K562 (cell line): Measurements from ENCODE around the gene SAMD13. TPM values are rescaled to one million over a fixed set of nuclear protein-coding genes. Genes with fewer than 3 reads are reported as not detected.

ENCODE experiments used
- ATAC-seq: fragments of 200-7000 bp; cut with Tn5 transposase; 3 replicates; pipeline ENCODE4 v1.9.1; 2020; ENCODE audit warnings: moderate library complexity
- BruUV-seq: library from RNA; stranded (reverse); fragments of 400-500 nt; replicated peaks from 2 replicates; lab custom pipeline; 2021; lab: Mats Ljungman, UMichigan
- CTCF ChIA-PET: fragments of 300-600 bp; formaldehyde crosslinking; extraction: SDS; loops from one replicate; lab custom pipeline; 2021; ENCODE audit warnings: low intra/inter-chr PET ratio; lab: Yijun Ruan, JAX
- POLR2A ChIA-PET: fragments of 300-600, 350-650 bp; sonication (Branson Sonifier 250); formaldehyde crosslinking; extraction: SDS; loops from one replicate; lab custom pipeline; 2021; ENCODE audit warnings: antibody characterized with exemption, inconsistent platforms; lab: Yijun Ruan, JAX
- DNase-seq, 4 experiments: peaks; one replicate each; pipeline versions ENCODE4 v3.0.0 to v3.0.0-alpha.2; 2011 to 2018; ENCODE audit warnings: low spot score in 3 of 4, mixed read lengths in 3 of 4; ENCODE audit errors: extremely low read depth in 1 of 4
- FAIRE-seq: peaks from 2 replicates; lab custom pipeline; 2011; peaks lifted over from hg19 to GRCh38; lab: Jason Lieb, UNC
- H2AFZ ChIP-seq: 2 replicates; pipeline ENCODE4 v1.6.0; 2011; ENCODE audit warnings: low read depth, low read length, control low read depth, inconsistent platforms
- H3K27ac ChIP-seq: fragments of 200-600 bp; 3 replicates; pipeline ENCODE4 v1.8.0; 2011; ENCODE audit warnings: low read depth, mild to moderate bottlenecking, control low read depth, inconsistent platforms, low read length, moderate library complexity, mixed read lengths; ENCODE audit errors: extremely low read depth
- H3K27me3 ChIP-seq, 2 experiments: fragments of 300-600 bp in 1 of 2; 2 replicates in 1 of 2; 3 replicates in 1 of 2; pipeline versions ENCODE4 v1.6.0 to v1.8.0; 2011; ENCODE audit warnings: inconsistent platforms in 2 of 2, low read length in 2 of 2, mild to moderate bottlenecking in 1 of 2, mixed read lengths in 1 of 2, moderate library complexity in 1 of 2; ENCODE audit not compliant: control insufficient read depth in 2 of 2, insufficient read depth in 2 of 2
- H3K36me3 ChIP-seq: fragments of 300-600 bp; 3 replicates; pipeline ENCODE4 v1.8.0; 2011; ENCODE audit warnings: mild to moderate bottlenecking, low read length, inconsistent platforms; ENCODE audit not compliant: control insufficient read depth, insufficient read depth
- H3K4me1 ChIP-seq, 2 experiments: fragments of 200-600 bp in 1 of 2; replicated peaks in 1 of 2; 2 replicates in 1 of 2; 3 replicates in 1 of 2; pipeline versions ENCODE4 v1.5.1 to v1.8.0; 2011; ENCODE audit warnings: inconsistent platforms in 2 of 2, low read length in 2 of 2, mild to moderate bottlenecking in 1 of 2, mixed read lengths in 1 of 2, moderate library complexity in 1 of 2; ENCODE audit not compliant: control insufficient read depth in 2 of 2, insufficient read depth in 2 of 2
- H3K4me2 ChIP-seq: 2 replicates; pipeline ENCODE4 v1.6.1; 2011; ENCODE audit warnings: low read length, control low read depth, inconsistent platforms, mixed read lengths; ENCODE audit not compliant: insufficient read depth
- H3K4me3 ChIP-seq: fragments of 200-600 bp; sonication (generic), shearing (Covaris generic); 2 replicates; pipeline ENCODE4 v1.5.1; 2016; ENCODE audit warnings: control low read depth, inconsistent platforms
- H3K79me2 ChIP-seq: fragments of 200-600 bp; 3 replicates; pipeline ENCODE4 v1.8.0; 2011; ENCODE audit warnings: low read length, inconsistent platforms; ENCODE audit not compliant: control insufficient read depth, insufficient read depth
- H3K9ac ChIP-seq, 2 experiments: 2 replicates each; pipeline versions ENCODE4 v1.6.0 to v1.6.1; 2011; ENCODE audit warnings: low read depth in 2 of 2, low read length in 2 of 2, control low read depth in 1 of 2, inconsistent platforms in 1 of 2, mild to moderate bottlenecking in 1 of 2, mixed read lengths in 1 of 2; ENCODE audit not compliant: insufficient read depth in 1 of 2
- H3K9me1 ChIP-seq: one replicate; pipeline ENCODE4 v1.6.0; 2011; ENCODE audit warnings: inconsistent platforms, mild to moderate bottlenecking, low read length, moderate library complexity; ENCODE audit not compliant: control insufficient read depth, insufficient read depth
- H3K9me3 ChIP-seq: replicated peaks from 2 replicates; pipeline ENCODE4 v1.5.1; 2011; ENCODE audit warnings: low read depth, low read length, inconsistent platforms; ENCODE audit not compliant: control insufficient read depth, insufficient read depth
- H4K20me1 ChIP-seq: replicated peaks from 2 replicates; pipeline ENCODE4 v1.6.1; 2011; ENCODE audit warnings: low read length, inconsistent platforms, mixed read lengths; ENCODE audit not compliant: control insufficient read depth, insufficient read depth
- ASH1L ChIP-seq: fragments of 450-650 bp; IDR thresholded peaks from 2 replicates; pipeline ENCODE4 v1.6.1; 2018; ENCODE audit warnings: borderline replicate concordance, mild to moderate bottlenecking, low read depth; ENCODE audit not compliant: partially characterized antibody
- IFI16 ChIP-seq: fragments of 250-450 bp; sonication (Bioruptor Pico); IDR thresholded peaks from 2 replicates; pipeline ENCODE4 v2.1.2; 2022; ENCODE audit warnings: mild to moderate bottlenecking, inconsistent platforms
- MAFK ChIP-seq: IDR thresholded peaks from 2 replicates; pipeline ENCODE4 v1.6.1; 2011; ENCODE audit warnings: low read length, improper control_type of control experiment
- MECOM ChIP-seq: fragments of 250-450 bp; sonication (Bioruptor Pico); IDR thresholded peaks from 2 replicates; pipeline ENCODE4 v1.8.0; 2022; ENCODE audit warnings: inconsistent platforms
- PHF8 ChIP-seq: fragments of 200-600 bp; sonication (generic); IDR thresholded peaks from 2 replicates; pipeline ENCODE4 v1.6.1; 2012; ENCODE audit warnings: mixed run types, mild to moderate bottlenecking, inconsistent platforms, low read length, moderate library complexity, borderline replicate concordance
- TRIM28 ChIP-seq: fragments of 450-650 bp; IDR thresholded peaks from 2 replicates; pipeline ENCODE4 v1.6.1; 2017
- ZNF3 ChIP-seq: fragments of 250-450 bp; sonication (Bioruptor Pico); IDR thresholded peaks from 2 replicates; pipeline ENCODE4 v1.5.0; 2021; ENCODE audit warnings: mild to moderate bottlenecking, moderate library complexity
- ZNF324 ChIP-seq: fragments of 250-450 bp; sonication (Bioruptor Pico); IDR thresholded peaks from 2 replicates; pipeline ENCODE4 v1.4.0; 2020; ENCODE audit warnings: mild to moderate bottlenecking
- ZNF41 ChIP-seq: fragments of 250-450 bp; sonication (Bioruptor Pico); conservative IDR thresholded peaks from 2 replicates; pipeline ENCODE4 v1.4.0; 2020; ENCODE audit warnings: mild to moderate bottlenecking
- ZNF431 ChIP-seq: sonication (generic); formaldehyde crosslinking; IDR thresholded peaks from 2 replicates; pipeline ENCODE4 v1.8.0; 2022; ENCODE audit warnings: mild to moderate bottlenecking, missing genetic modification reagents
- ZNF507 ChIP-seq: conservative IDR thresholded peaks from 2 replicates; pipeline ENCODE4 v1.6.1; 2017; ENCODE audit warnings: missing genetic modification characterization, missing compliant biosample characterization
- WGBS: fragments of 100-300 bp; shearing (Covaris generic); methylation state at CpG from one replicate; pipeline ENCODE4 v1.1.6; 2016; ENCODE audit warnings: low coverage, mixed read lengths; ENCODE audit not compliant: insufficient coverage; ENCODE audit errors: missing lambda C conversion rate; 5-methylcytosine and 5-hydroxymethylcytosine counted together
- in situ Hi-C: fragments of 300-500 bp; cut with MboI; formaldehyde crosslinking; loops from 4 replicates; pipeline ENCODE4 v1.15.0; 2018; ENCODE audit warnings: inconsistent platforms, mixed read lengths
- intact Hi-C: fragments of 100-400 bp; cut with micrococcal nuclease; formaldehyde crosslinking; loops from 2 replicates; pipeline ENCODE4 v1.14.2; 2022
- polyA plus RNA-seq, 8 experiments: library from polyadenylated mRNA; depleted of rRNA in 4 of 8; stranded (reverse) in 5 of 8; unstranded in 3 of 8; fragments of >200 nt; fragmentation: Nextera tagmentation in 2 of 8; fragmentation: Illumina TruSeq in 1 of 8; extraction: Ambion mirVana in 2 of 8; extraction: Trizol in 1 of 8; gene quantifications; 2 replicates each; pipeline versions ENCODE4 v1.2.1 to v1.2.3, GENCODE V29; 2011 to 2014; ENCODE audit warnings: inconsistent platforms in 1 of 8, missing spikeins in 1 of 8
- total RNA-seq, 7 experiments: library from RNA; depleted of rRNA in 6 of 7; stranded (reverse); fragments of >200 nt in 6 of 7; fragmentation: Illumina TruSeq in 2 of 7; extraction: Trizol in 2 of 7; gene quantifications; 2 replicates each; pipeline versions ENCODE4 v1.2.1 to v1.2.3, GENCODE V29; 2011 to 2021; ENCODE audit warnings: low replicate concordance in 1 of 7
- TF ChIP-seq, protein P1 (sequence below): fragments of 450-650 bp; IDR thresholded peaks from 2 replicates; pipeline ENCODE4 v1.6.1; 2016; ENCODE audit warnings: antibody characterized with exemption
- TF ChIP-seq, protein P2 (sequence below): sonication (generic); formaldehyde crosslinking; IDR thresholded peaks from 2 replicates; pipeline ENCODE4 v1.8.0; 2022; ENCODE audit warnings: missing genetic modification reagents, mild to moderate bottlenecking, borderline replicate concordance

Gene SAMD13
- total and polyA plus RNA-seq, 9 of the 15 experiments (the other 6 are each of a cell fraction or from before 2014, with no cell fraction given), result 0.78 to 2.7 (median 1.00) TPM

DNA sequence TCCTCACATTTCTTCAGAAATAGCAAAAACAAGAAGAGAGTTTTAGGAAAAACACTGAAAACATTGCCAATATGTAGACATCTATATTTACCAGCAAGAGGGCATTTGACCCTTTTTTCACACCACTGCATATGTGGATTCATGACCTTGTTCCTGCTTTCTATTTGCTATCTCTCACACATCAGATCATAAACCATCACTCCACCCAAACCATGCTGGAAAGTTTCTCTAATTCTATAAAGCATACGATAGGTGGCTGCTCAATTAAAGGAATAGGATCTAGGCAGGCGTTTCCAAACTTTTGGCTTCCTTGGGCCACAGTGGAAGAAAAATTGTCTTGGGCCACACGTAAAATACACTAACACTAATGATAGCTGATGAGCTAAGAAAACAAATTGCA, 35.6 kb upstream of the SAMD13 start (continued):
- TF ChIP-seq ZNF324 (CRISPR knock-in tag), result no peak

DNA sequence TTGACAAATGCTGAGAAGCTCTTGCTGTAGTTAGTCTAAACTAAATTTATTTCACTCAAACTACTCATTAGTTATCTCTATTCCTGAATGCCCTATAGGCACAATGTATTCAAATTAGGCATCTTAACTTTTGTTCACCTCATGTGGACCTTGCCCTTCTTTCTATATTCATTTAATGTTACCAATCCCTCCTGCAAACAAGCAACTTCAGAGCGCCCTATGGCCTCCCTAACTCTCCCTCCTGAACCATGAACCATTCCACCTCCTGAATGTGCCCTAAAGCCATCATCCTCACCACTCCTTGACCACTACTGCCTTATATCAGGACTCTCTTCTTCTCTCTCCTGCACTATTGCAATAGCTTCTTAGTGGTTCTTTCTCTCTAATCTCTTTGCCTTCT, 34.8 kb upstream of the SAMD13 start:
- Histone ChIP-seq H3K9me3 (no peaks in the 10 kb centered on the region), H2AFZ (no peak overlapping the region), H3K4me1 (no peaks in the 10 kb centered on the region; a peak in 1 of 5 replicates), H3K79me2 (no peaks in the 10 kb centered on the region), H3K4me2 (no peak overlapping the region), H3K27me3 (no peaks in the 10 kb centered on the region), H3K27ac (no peak overlapping the region), H3K4me3 (no peak overlapping the region), H3K36me3 (no peaks in the 10 kb centered on the region), H4K20me1 (no peaks in the 10 kb centered on the region), H3K9ac (no peak overlapping the region), H3K9me1 (no peaks in the 10 kb centered on the region)
- TF ChIP-seq IFI16 (CRISPR knock-in tag) (no peak), ZNF507 (tag) (no peak), TRIM28 (no peak), MAFK (no peak), MECOM (CRISPR knock-in tag) (no peak), ASH1L (no peak), ZNF3 (no peak), ZNF41 (CRISPR knock-in tag) (no peak), ZNF431 (CRISPR knock-in tag) (no peak), PHF8 (no peak)
- TF ChIP-seq, protein P1, sequence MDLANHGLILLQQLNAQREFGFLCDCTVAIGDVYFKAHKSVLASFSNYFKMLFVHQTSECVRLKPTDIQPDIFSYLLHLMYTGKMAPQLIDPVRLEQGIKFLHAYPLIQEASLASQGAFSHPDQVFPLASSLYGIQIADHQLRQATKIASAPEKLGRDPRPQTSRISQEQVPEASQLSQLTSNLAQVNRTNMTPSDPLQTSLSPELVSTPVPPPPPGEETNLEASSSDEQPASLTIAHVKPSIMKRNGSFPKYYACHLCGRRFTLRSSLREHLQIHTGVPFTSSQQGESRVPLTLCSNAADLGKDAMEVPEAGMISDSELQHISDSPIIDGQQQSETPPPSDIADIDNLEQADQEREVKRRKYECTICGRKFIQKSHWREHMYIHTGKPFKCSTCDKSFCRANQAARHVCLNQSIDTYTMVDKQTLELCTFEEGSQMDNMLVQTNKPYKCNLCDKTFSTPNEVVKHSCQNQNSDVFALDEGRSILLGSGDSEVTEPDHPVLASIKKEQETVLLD, result no peak
- TF ChIP-seq, protein P2, sequence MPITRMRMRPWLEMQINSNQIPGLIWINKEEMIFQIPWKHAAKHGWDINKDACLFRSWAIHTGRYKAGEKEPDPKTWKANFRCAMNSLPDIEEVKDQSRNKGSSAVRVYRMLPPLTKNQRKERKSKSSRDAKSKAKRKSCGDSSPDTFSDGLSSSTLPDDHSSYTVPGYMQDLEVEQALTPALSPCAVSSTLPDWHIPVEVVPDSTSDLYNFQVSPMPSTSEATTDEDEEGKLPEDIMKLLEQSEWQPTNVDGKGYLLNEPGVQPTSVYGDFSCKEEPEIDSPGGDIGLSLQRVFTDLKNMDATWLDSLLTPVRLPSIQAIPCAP (CRISPR knock-in tag), result no peak
- FAIRE-seq, result no peak
- no peak for DNase-seq
- ChIA-PET CTCF (interaction anchor here (0.6 kb wide), 1 partner anchor 155 kb away, joined by 3 read pairs; no protein-coding TSS in a partner anchor), POLR2A (no interaction called here)
- WGBS, result 0% methylated on average over 1 of the region's 1 CpG
- BruUV-seq, result no TSS peak
- intact Hi-C loops (no loop called here), in situ Hi-C loops (no loop called here)
- ATAC-seq, result no peak
